ENCODE measurements around the gene CABP2. TPM values are rescaled to one million over a fixed set of nuclear protein-coding genes. Genes with fewer than 3 reads are reported as not detected.
"Not testable (repeated sequence)": the region's sequence is repeated elsewhere in the genome, so short reads cannot be mapped to it uniquely, and the experiment has no call there.

CABP2 gene
- total RNA-seq, 1 experiment from 2014 or later, result not detected

GRCh38 chr11:67517784-67518552 is 5.3 kb downstream of the CABP2 start:
- no TSS peak for BruUV-seq (replicated peaks)
- Histone ChIP-seq H3K79me2 (ENCODE audit: low read depth) (no peaks in the 10 kb centered on the region), H3F3A (ENCODE audit: insufficient read depth, low read depth) (peaks cover 10% of the 10 kb centered on the region; the same call in 1 of the 2 replicates), H3K9me2 (ENCODE audit: insufficient read depth) (no peaks in the 10 kb centered on the region), H3K4me3 (no peak overlapping the region), H3K27ac (no peak overlapping the region), H2AFZ (no peak overlapping the region), H3K4me2 (no peak overlapping the region), H4K20me1 (ENCODE audit: insufficient read depth) (no peaks in the 10 kb centered on the region), H3K4me1 (replicated peaks; ENCODE audit: insufficient read depth) (no peaks in the 10 kb centered on the region), H3K27me3 (ENCODE audit: insufficient read depth, low read depth) (peaks cover 21% of the 10 kb centered on the region; the same call in 1 of the 2 replicates), H3K9me3 (ENCODE audit: insufficient read depth, low read depth) (no peaks in the 10 kb centered on the region), H3K36me3 (ENCODE audit: low read depth) (no peaks in the 10 kb centered on the region)
- CTCF ChIA-PET, result no interaction called here
- intact Hi-C loops (cut with micrococcal nuclease; ENCODE audit: unreplicated experiment), result no loop called here
- TF ChIP-seq EZH2 (IDR thresholded peaks at IDR 0.05; ENCODE audit: low read depth) (no peak), CTCF (conservative IDR thresholded peaks at IDR 0.05) (no peak)
- DNase-seq, result no peak
- POLR2A ChIA-PET (ENCODE audit: unreplicated experiment), result no interaction called here

- H2AFZ ChIP-seq, result no peak overlapping the region
- H3K79me2 ChIP-seq (ENCODE audit: low read depth), result no peaks in the 10 kb centered on the region
- no peaks in the 10 kb centered on the region for H3K4me1 ChIP-seq (replicated peaks; ENCODE audit: insufficient read depth)
- no peak for TF ChIP-seq EZH2 (IDR thresholded peaks at IDR 0.05; ENCODE audit: low read depth)
- TF ChIP-seq CTCF (conservative IDR thresholded peaks at IDR 0.05), result no peak
- H3F3A ChIP-seq (ENCODE audit: insufficient read depth, low read depth), result peaks cover 10% of the 10 kb centered on the region; the same call in 1 of the 2 replicates
- no peaks in the 10 kb centered on the region for H3K36me3 ChIP-seq (ENCODE audit: low read depth)
- intact Hi-C loops (cut with micrococcal nuclease; ENCODE audit: unreplicated experiment), result no loop called here
- peaks cover 16% of the 10 kb centered on the region; the same call in 1 of the 2 replicates for H3K27me3 ChIP-seq (ENCODE audit: insufficient read depth, low read depth)
- no peak overlapping the region for H3K4me2 ChIP-seq
- H3K4me3 ChIP-seq, result no peak overlapping the region
- CTCF ChIA-PET, result no interaction called here
- no peaks in the 10 kb centered on the region for H3K9me2 ChIP-seq (ENCODE audit: insufficient read depth)
- POLR2A ChIA-PET (ENCODE audit: unreplicated experiment), result no interaction called here
- no peaks in the 10 kb centered on the region for H4K20me1 ChIP-seq (ENCODE audit: insufficient read depth)
- no peak overlapping the region for H3K27ac ChIP-seq
- no peak for DNase-seq
- H3K9me3 ChIP-seq (ENCODE audit: insufficient read depth, low read depth), result no peaks in the 10 kb centered on the region
- no TSS peak for BruUV-seq (replicated peaks)
Measured at GRCh38 chr11:67516806-67517205, 6.4 kb downstream of the CABP2 start.

DNA sequence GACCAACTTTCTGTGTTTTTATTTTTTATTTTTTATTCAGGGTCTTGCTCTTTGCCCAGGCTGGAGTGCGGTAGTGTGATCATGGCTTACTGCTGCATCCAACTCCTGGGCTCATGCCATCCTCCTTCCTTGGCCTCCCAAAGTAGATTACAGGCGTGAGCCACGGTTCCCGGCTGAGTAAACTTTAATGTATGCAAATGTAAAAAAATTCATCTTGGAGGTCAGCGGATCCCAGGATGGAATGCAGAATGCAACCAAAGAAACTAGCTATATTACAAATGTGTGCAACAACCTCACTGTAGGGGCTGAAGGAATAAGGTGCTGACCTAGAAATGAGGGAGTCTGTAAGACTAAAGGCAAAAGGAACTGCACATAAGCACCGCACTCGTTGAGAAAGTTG is 9.1 kb downstream of the CABP2 start:
- H3K79me2 ChIP-seq (ENCODE audit: low read depth), result no peaks in the 10 kb centered on the region
- peaks cover 1% of the 10 kb centered on the region; the same call in 1 of the 2 replicates for H3K4me1 ChIP-seq (replicated peaks; ENCODE audit: insufficient read depth)
- no peaks in the 10 kb centered on the region for H3K9me3 ChIP-seq (ENCODE audit: insufficient read depth, low read depth)
- TF ChIP-seq CTCF (conservative IDR thresholded peaks at IDR 0.05), result no peak
- TF ChIP-seq EZH2 (IDR thresholded peaks at IDR 0.05; ENCODE audit: low read depth), result no peak
- no peak overlapping the region for H3K27ac ChIP-seq
- H3K4me2 ChIP-seq, result no peak overlapping the region
- no peaks in the 10 kb centered on the region for H4K20me1 ChIP-seq (ENCODE audit: insufficient read depth)
- BruUV-seq (replicated peaks), result no TSS peak
- intact Hi-C loops (cut with micrococcal nuclease; ENCODE audit: unreplicated experiment), result no loop called here
- no peak for DNase-seq
- H3K36me3 ChIP-seq (ENCODE audit: low read depth), result no peaks in the 10 kb centered on the region
- H2AFZ ChIP-seq, result no peak overlapping the region
- no peak overlapping the region for H3K4me3 ChIP-seq
- ChIA-PET CTCF (interaction anchor here (0.7 kb wide), 1 partner anchor 59 kb away, joined by 6 read pairs; no protein-coding TSS in a partner anchor), POLR2A (ENCODE audit: unreplicated experiment) (interaction anchor here (0.8 kb wide), 1 partner anchor 31 kb away, joined by 10 read pairs; no protein-coding TSS in a partner anchor)
- peaks cover 16% of the 10 kb centered on the region; the same call in 1 of the 2 replicates for H3K27me3 ChIP-seq (ENCODE audit: insufficient read depth, low read depth)
- H3F3A ChIP-seq (ENCODE audit: insufficient read depth, low read depth), result peaks cover 10% of the 10 kb centered on the region; the same call in 1 of the 2 replicates
- H3K9me2 ChIP-seq (ENCODE audit: insufficient read depth), result no peaks in the 10 kb centered on the region

GRCh38 chr11:67511558-67511957 is 11.7 kb downstream of the CABP2 start:
- H4K20me1 ChIP-seq (ENCODE audit: insufficient read depth); CTCF ChIA-PET; intact Hi-C loops (cut with micrococcal nuclease; ENCODE audit: unreplicated experiment); H3K4me3 ChIP-seq; H3K36me3 ChIP-seq (ENCODE audit: low read depth); H2AFZ ChIP-seq; H3K9me3 ChIP-seq (ENCODE audit: insufficient read depth, low read depth); H3K27ac ChIP-seq; BruUV-seq (replicated peaks); H3K9me2 ChIP-seq (ENCODE audit: insufficient read depth); DNase-seq; POLR2A ChIA-PET (ENCODE audit: unreplicated experiment); H3K4me2 ChIP-seq: not testable (repeated sequence)
- Histone ChIP-seq H3K4me1 (replicated peaks; ENCODE audit: insufficient read depth) (peaks cover 14% of the 10 kb centered on the region), H3F3A (ENCODE audit: insufficient read depth, low read depth) (peaks cover 23% of the 10 kb centered on the region; the same call in 1 of the 2 replicates), H3K27me3 (ENCODE audit: insufficient read depth, low read depth) (peaks cover 10% of the 10 kb centered on the region; the same call in 1 of the 2 replicates), H3K79me2 (ENCODE audit: low read depth) (peaks cover 11% of the 10 kb centered on the region)

All from PC-9 (cell line).